ENCODE data around the gene SYTL1. TPM values are rescaled to one million over a fixed set of nuclear protein-coding genes. Genes with fewer than 3 reads are reported as not detected.

SYTL1 gene
- total and polyA plus RNA-seq, 9 of the 15 experiments (the other 6 are each of a cell fraction or from before 2014, with no cell fraction given), result 0.04 to 9.3 (median 1.7) TPM

DNA sequence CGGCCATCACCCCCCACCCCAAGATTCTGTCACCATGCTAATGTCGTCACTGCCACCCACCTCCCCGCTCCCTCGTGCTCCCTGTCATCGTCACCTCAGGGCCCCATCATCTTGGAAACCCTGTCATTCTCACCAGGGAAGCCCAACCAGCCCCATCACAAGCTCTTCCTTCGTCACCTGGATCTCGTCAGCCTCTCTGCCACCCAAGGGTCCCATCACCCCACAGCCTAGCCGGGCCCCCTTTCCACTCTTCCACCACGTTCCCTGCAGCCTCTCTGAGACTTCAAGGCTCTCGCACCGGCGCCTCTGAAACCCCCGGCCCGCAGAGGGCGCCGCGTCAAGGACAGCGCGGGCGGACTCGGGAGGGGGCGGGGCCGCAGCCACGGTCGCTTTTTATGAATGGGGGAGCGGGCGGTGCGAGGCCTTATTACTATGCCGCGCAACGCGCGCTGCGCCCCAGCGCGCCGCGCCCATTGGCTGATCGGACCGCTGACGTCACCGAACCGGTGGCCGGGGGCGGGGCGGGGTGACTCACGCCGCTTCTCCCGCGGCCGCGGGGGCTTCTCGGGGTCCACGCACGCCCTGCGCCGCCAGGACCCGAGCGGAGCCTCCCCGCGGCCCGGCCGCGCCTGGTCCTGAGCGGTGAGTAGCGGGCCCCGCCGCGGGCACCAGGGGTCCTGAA lies 50.4 kb downstream of the SYTL1 start, which contains the start of gene GPR3 (continued):
- TF ChIP-seq, protein P1, sequence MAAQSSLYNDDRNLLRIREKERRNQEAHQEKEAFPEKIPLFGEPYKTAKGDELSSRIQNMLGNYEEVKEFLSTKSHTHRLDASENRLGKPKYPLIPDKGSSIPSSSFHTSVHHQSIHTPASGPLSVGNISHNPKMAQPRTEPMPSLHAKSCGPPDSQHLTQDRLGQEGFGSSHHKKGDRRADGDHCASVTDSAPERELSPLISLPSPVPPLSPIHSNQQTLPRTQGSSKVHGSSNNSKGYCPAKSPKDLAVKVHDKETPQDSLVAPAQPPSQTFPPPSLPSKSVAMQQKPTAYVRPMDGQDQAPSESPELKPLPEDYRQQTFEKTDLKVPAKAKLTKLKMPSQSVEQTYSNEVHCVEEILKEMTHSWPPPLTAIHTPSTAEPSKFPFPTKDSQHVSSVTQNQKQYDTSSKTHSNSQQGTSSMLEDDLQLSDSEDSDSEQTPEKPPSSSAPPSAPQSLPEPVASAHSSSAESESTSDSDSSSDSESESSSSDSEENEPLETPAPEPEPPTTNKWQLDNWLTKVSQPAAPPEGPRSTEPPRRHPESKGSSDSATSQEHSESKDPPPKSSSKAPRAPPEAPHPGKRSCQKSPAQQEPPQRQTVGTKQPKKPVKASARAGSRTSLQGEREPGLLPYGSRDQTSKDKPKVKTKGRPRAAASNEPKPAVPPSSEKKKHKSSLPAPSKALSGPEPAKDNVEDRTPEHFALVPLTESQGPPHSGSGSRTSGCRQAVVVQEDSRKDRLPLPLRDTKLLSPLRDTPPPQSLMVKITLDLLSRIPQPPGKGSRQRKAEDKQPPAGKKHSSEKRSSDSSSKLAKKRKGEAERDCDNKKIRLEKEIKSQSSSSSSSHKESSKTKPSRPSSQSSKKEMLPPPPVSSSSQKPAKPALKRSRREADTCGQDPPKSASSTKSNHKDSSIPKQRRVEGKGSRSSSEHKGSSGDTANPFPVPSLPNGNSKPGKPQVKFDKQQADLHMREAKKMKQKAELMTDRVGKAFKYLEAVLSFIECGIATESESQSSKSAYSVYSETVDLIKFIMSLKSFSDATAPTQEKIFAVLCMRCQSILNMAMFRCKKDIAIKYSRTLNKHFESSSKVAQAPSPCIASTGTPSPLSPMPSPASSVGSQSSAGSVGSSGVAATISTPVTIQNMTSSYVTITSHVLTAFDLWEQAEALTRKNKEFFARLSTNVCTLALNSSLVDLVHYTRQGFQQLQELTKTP (IDR thresholded peaks at IDR 0.05; ENCODE audit: low read depth in 1 of 2, partially characterized antibody in 2 of 2), result peak in 1 of 2 experiments; percentile 16
- TF ChIP-seq ZNF24 (IDR thresholded peaks at IDR 0.05), result 0 out of 2 replicates have a peak, but pooled peaks have one; percentile 23
- no peak for TF ChIP-seq NCOA4 (IDR thresholded peaks at IDR 0.05; ENCODE audit: partially characterized antibody)
- TF ChIP-seq GTF2A2 (tag; IDR thresholded peaks at IDR 0.05), result no peak
- no peak for TF ChIP-seq NR2F6 (CRISPR knock-in tag; IDR thresholded peaks at IDR 0.05)
- TF ChIP-seq, protein P2, sequence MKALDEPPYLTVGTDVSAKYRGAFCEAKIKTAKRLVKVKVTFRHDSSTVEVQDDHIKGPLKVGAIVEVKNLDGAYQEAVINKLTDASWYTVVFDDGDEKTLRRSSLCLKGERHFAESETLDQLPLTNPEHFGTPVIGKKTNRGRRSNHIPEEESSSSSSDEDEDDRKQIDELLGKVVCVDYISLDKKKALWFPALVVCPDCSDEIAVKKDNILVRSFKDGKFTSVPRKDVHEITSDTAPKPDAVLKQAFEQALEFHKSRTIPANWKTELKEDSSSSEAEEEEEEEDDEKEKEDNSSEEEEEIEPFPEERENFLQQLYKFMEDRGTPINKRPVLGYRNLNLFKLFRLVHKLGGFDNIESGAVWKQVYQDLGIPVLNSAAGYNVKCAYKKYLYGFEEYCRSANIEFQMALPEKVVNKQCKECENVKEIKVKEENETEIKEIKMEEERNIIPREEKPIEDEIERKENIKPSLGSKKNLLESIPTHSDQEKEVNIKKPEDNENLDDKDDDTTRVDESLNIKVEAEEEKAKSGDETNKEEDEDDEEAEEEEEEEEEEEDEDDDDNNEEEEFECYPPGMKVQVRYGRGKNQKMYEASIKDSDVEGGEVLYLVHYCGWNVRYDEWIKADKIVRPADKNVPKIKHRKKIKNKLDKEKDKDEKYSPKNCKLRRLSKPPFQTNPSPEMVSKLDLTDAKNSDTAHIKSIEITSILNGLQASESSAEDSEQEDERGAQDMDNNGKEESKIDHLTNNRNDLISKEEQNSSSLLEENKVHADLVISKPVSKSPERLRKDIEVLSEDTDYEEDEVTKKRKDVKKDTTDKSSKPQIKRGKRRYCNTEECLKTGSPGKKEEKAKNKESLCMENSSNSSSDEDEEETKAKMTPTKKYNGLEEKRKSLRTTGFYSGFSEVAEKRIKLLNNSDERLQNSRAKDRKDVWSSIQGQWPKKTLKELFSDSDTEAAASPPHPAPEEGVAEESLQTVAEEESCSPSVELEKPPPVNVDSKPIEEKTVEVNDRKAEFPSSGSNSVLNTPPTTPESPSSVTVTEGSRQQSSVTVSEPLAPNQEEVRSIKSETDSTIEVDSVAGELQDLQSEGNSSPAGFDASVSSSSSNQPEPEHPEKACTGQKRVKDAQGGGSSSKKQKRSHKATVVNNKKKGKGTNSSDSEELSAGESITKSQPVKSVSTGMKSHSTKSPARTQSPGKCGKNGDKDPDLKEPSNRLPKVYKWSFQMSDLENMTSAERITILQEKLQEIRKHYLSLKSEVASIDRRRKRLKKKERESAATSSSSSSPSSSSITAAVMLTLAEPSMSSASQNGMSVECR (CRISPR knock-in tag; IDR thresholded peaks at IDR 0.05), result no peak
- TF ChIP-seq ARID2 (IDR thresholded peaks at IDR 0.05), result no peak
- no peak for TF ChIP-seq BMI1 (IDR thresholded peaks at IDR 0.05; ENCODE audit: low read length)
- TF ChIP-seq, protein P3, sequence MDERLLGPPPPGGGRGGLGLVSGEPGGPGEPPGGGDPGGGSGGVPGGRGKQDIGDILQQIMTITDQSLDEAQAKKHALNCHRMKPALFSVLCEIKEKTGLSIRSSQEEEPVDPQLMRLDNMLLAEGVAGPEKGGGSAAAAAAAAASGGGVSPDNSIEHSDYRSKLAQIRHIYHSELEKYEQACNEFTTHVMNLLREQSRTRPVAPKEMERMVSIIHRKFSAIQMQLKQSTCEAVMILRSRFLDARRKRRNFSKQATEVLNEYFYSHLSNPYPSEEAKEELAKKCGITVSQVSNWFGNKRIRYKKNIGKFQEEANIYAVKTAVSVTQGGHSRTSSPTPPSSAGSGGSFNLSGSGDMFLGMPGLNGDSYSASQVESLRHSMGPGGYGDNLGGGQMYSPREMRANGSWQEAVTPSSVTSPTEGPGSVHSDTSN (CRISPR knock-in tag; IDR thresholded peaks at IDR 0.05; ENCODE audit: low read depth), result no peak
- TF ChIP-seq, protein P3 (tag; conservative IDR thresholded peaks at IDR 0.05; ENCODE audit: low read depth), result no peak
- no peak for TF ChIP-seq ZC3H11A (IDR thresholded peaks at IDR 0.05; ENCODE audit: low read depth, low read length)
- no peak for TF ChIP-seq ADNP (tag; IDR thresholded peaks at IDR 0.05)
- TF ChIP-seq, protein P4, sequence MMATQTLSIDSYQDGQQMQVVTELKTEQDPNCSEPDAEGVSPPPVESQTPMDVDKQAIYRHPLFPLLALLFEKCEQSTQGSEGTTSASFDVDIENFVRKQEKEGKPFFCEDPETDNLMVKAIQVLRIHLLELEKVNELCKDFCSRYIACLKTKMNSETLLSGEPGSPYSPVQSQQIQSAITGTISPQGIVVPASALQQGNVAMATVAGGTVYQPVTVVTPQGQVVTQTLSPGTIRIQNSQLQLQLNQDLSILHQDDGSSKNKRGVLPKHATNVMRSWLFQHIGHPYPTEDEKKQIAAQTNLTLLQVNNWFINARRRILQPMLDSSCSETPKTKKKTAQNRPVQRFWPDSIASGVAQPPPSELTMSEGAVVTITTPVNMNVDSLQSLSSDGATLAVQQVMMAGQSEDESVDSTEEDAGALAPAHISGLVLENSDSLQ (IDR thresholded peaks at IDR 0.05), result peak; percentile 46
- TF ChIP-seq ZNF707 (CRISPR knock-in tag; conservative IDR thresholded peaks at IDR 0.05), result no peak
- TF ChIP-seq NR1H2 (CRISPR knock-in tag; IDR thresholded peaks at IDR 0.05), result no peak
- TF ChIP-seq EGR1 (conservative IDR thresholded peaks at IDR 0.05), result peak; percentile 77
- no peak for TF ChIP-seq ZFPM2 (CRISPR knock-in tag; IDR thresholded peaks at IDR 0.05)

Measured in K562 (cell line).